Ovary (tissue), 3 donors: ENCODE results near the gene GCHFR.

Experiments used
- EP300 ChIP-seq: sonication (generic); formaldehyde crosslinking; IDR thresholded peaks from one replicate; pipeline ENCODE4 v1.6.1; 2017; ENCODE audit warnings: antibody characterized with exemption
- POLR2A ChIP-seq: fragments of 450-650 bp; IDR thresholded peaks from one replicate; pipeline ENCODE4 v1.6.1; 2017; ENCODE audit warnings: antibody characterized with exemption, mild to moderate bottlenecking, moderate library complexity
- TF ChIP-seq, protein P1 (sequence below), 3 donors: fragments of 450-650 bp in 2 of 3; fragments of 200-600 bp in 1 of 3; IDR thresholded peaks; one replicate each; pipeline versions ENCODE4 v1.5.1 to v1.8.0; 2016 to 2022; ENCODE audit warnings: antibody characterized with exemption in 3 of 3, mild to moderate bottlenecking in 1 of 3
- donor health status: DM: no; HTN: no; CAD: no.

DNA sequence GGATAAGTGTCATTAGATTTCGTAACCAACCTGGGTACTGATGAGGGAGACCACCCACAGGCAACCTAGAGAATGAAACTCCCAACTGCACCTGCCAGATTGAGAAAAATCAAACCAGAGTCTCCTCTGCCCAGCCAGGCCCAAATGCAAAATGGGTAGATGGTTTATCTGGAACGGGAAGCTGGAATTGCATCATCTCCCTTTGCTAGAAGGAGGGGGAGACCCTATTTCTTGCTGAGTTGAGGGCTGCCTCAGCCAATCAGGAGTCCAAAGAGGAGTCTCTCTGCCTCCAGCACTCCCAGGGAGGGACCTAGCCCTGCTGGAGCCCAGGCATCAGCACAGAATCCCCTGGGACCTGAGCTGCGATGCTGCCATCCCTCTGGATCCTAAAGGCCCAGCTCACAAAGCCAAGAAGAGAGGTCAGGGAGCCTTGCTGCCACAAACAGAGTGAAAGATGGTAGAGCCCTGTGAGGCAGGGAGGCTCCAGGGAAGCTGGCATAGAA is 16.9 kb upstream of the GCHFR start:
- TF ChIP-seq, protein P1, sequence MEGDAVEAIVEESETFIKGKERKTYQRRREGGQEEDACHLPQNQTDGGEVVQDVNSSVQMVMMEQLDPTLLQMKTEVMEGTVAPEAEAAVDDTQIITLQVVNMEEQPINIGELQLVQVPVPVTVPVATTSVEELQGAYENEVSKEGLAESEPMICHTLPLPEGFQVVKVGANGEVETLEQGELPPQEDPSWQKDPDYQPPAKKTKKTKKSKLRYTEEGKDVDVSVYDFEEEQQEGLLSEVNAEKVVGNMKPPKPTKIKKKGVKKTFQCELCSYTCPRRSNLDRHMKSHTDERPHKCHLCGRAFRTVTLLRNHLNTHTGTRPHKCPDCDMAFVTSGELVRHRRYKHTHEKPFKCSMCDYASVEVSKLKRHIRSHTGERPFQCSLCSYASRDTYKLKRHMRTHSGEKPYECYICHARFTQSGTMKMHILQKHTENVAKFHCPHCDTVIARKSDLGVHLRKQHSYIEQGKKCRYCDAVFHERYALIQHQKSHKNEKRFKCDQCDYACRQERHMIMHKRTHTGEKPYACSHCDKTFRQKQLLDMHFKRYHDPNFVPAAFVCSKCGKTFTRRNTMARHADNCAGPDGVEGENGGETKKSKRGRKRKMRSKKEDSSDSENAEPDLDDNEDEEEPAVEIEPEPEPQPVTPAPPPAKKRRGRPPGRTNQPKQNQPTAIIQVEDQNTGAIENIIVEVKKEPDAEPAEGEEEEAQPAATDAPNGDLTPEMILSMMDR (IDR thresholded peaks at IDR 0.05), result no peak
- no peak for TF ChIP-seq EP300
- no peak for TF ChIP-seq POLR2A
